ENCODE data around the gene L1CAM.

GRCh38 chrX:153824348-153824747 lies 61.6 kb downstream of the L1CAM start:
- TF ChIP-seq, protein P1, sequence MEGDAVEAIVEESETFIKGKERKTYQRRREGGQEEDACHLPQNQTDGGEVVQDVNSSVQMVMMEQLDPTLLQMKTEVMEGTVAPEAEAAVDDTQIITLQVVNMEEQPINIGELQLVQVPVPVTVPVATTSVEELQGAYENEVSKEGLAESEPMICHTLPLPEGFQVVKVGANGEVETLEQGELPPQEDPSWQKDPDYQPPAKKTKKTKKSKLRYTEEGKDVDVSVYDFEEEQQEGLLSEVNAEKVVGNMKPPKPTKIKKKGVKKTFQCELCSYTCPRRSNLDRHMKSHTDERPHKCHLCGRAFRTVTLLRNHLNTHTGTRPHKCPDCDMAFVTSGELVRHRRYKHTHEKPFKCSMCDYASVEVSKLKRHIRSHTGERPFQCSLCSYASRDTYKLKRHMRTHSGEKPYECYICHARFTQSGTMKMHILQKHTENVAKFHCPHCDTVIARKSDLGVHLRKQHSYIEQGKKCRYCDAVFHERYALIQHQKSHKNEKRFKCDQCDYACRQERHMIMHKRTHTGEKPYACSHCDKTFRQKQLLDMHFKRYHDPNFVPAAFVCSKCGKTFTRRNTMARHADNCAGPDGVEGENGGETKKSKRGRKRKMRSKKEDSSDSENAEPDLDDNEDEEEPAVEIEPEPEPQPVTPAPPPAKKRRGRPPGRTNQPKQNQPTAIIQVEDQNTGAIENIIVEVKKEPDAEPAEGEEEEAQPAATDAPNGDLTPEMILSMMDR (IDR thresholded peaks at IDR 0.05; ENCODE audit: borderline replicate concordance, extremely low read depth, low read length, poor library complexity, severe bottlenecking): no peak
- TF ChIP-seq EZH2 (IDR thresholded peaks at IDR 0.05; ENCODE audit: borderline replicate concordance, low read depth, low read length, severe bottlenecking): no peak
